H1 (cell line): Measurements from ENCODE around the gene PRSS48. TPM values are rescaled to one million over a fixed set of nuclear protein-coding genes. Genes with fewer than 3 reads are reported as not detected.

ENCODE experiments used
- CTCF ChIA-PET: fragments of 300-600 bp; sonication (Branson Sonifier 250); formaldehyde crosslinking; loops from one replicate; lab custom pipeline; 2021; ENCODE audit not compliant: partially characterized antibody; lab: Charles Lee
- POLR2A ChIA-PET: fragments of 300-600 bp; sonication (Branson Sonifier 250); formaldehyde crosslinking; loops from one replicate; lab custom pipeline; 2021; ENCODE audit warnings: inconsistent platforms; ENCODE audit not compliant: partially characterized antibody; lab: Charles Lee
- DNase-seq, 2 experiments: peaks; one replicate each; pipeline versions ENCODE4 v3.0.0 to v3.0.0-alpha.2; 2010 to 2022; ENCODE audit warnings: low spot score in 2 of 2, low read depth in 1 of 2, mixed read lengths in 1 of 2
- FAIRE-seq: peaks from 2 replicates; lab custom pipeline; 2011; peaks lifted over from hg19 to GRCh38; lab: Jason Lieb, UNC
- H2AFZ ChIP-seq: 2 replicates; pipeline ENCODE4 v1.8.1; 2012; ENCODE audit warnings: low read length, inconsistent platforms
- H2AK5ac ChIP-seq: 2 replicates; pipeline ENCODE4 v1.6.1; 2013; ENCODE audit warnings: low read depth, low read length
- H2BK120ac ChIP-seq: replicated peaks from 2 replicates; pipeline ENCODE3; 2013; ENCODE audit warnings: low read depth, low read length, inconsistent platforms
- H2BK12ac ChIP-seq: 2 replicates; pipeline ENCODE4 v1.6.1; 2013; ENCODE audit warnings: low read depth, low read length
- H2BK15ac ChIP-seq: 2 replicates; pipeline ENCODE4 v1.6.1; 2013; ENCODE audit warnings: low read length
- H2BK20ac ChIP-seq: 2 replicates; pipeline ENCODE4 v1.6.1; 2013; ENCODE audit warnings: low read length
- H2BK5ac ChIP-seq: 2 replicates; pipeline ENCODE4 v1.6.1; 2013; ENCODE audit warnings: low read depth, low read length
- H3K14ac ChIP-seq: 2 replicates; pipeline ENCODE4 v1.6.1; 2013; ENCODE audit warnings: inconsistent platforms; ENCODE audit not compliant: insufficient read length
- H3K18ac ChIP-seq: 2 replicates; pipeline ENCODE4 v1.6.1; 2013; ENCODE audit warnings: low read length; ENCODE audit errors: extremely low read depth
- H3K23ac ChIP-seq: 2 replicates; pipeline ENCODE4 v1.6.1; 2013; ENCODE audit warnings: inconsistent platforms; ENCODE audit not compliant: insufficient read length
- H3K23me2 ChIP-seq: 2 replicates; pipeline ENCODE4 v1.6.1; 2013; ENCODE audit warnings: low read depth, low read length
- H3K27ac ChIP-seq: 2 replicates; pipeline ENCODE4 v1.6.1; 2011; ENCODE audit warnings: low read depth, low read length, inconsistent platforms
- H3K27me3 ChIP-seq, 4 experiments: replicated peaks in 1 of 4; 1 replicate in 1 of 4; 2 replicates in 3 of 4; pipeline versions ENCODE4 v1.6.1 to v1.8.1; 2011 to 2013; ENCODE audit warnings: low read length in 3 of 4, mild to moderate bottlenecking in 3 of 4, inconsistent platforms in 2 of 4, mixed read lengths in 2 of 4, moderate library complexity in 1 of 4; ENCODE audit not compliant: control insufficient read depth in 3 of 4, insufficient read depth in 3 of 4; ENCODE audit errors: extremely low read depth in 1 of 4
- H3K36me3 ChIP-seq, 4 experiments: 2 replicates each; pipeline versions ENCODE4 v1.6.1 to v1.8.1; 2011 to 2013; ENCODE audit warnings: mild to moderate bottlenecking in 4 of 4, low read length in 3 of 4, moderate library complexity in 2 of 4, control low read depth in 1 of 4, inconsistent platforms in 1 of 4; ENCODE audit not compliant: insufficient read depth in 4 of 4, control insufficient read depth in 2 of 4
- H3K4ac ChIP-seq: replicated peaks from 2 replicates; pipeline ENCODE3; 2013; ENCODE audit warnings: low read length, low read depth, mixed read lengths, inconsistent platforms; ENCODE audit not compliant: insufficient read length
- H3K4me1 ChIP-seq, 4 experiments: replicated peaks in 1 of 4; 1 replicate in 1 of 4; 2 replicates in 3 of 4; pipeline versions ENCODE4 v1.6.1 to v1.8.1; 2011 to 2013; ENCODE audit warnings: low read length in 3 of 4, inconsistent platforms in 2 of 4, mixed read lengths in 1 of 4; ENCODE audit not compliant: insufficient read depth in 4 of 4, control insufficient read depth in 3 of 4
- H3K4me2 ChIP-seq, 2 experiments: 2 replicates each; pipeline versions ENCODE4 v1.6.1 to v1.8.1; 2011 to 2013; ENCODE audit warnings: low read depth in 2 of 2, low read length in 2 of 2, control low read depth in 1 of 2, inconsistent platforms in 1 of 2, mild to moderate bottlenecking in 1 of 2; ENCODE audit not compliant: insufficient read depth in 1 of 2
- H3K4me3 ChIP-seq, 4 experiments: fragments of 200-600, 300-600 bp in 1 of 4; sonication (generic), shearing (Covaris generic), sonication (Bioruptor Twin) in 1 of 4; 2 replicates each; pipeline versions ENCODE4 v1.5.1 to v1.8.1; 2011 to 2016; ENCODE audit warnings: low read length in 4 of 4, low read depth in 3 of 4, control low read depth in 2 of 4, inconsistent platforms in 2 of 4, mild to moderate bottlenecking in 2 of 4, mixed read lengths in 1 of 4, moderate library complexity in 1 of 4; ENCODE audit not compliant: insufficient read depth in 2 of 4; ENCODE audit errors: extremely low read depth in 1 of 4
- H3K56ac ChIP-seq: replicated peaks from 2 replicates; pipeline ENCODE3; 2013; ENCODE audit warnings: low read depth, mild to moderate bottlenecking, mixed read lengths, low read length, inconsistent platforms; ENCODE audit not compliant: insufficient read length
- H3K79me1 ChIP-seq: 2 replicates; pipeline ENCODE4 v1.6.1; 2013; ENCODE audit warnings: low read depth, low read length, control low read depth
- H3K79me2 ChIP-seq, 2 experiments: 2 replicates each; pipeline versions ENCODE4 v1.6.1 to v1.8.1; 2012 to 2013; ENCODE audit warnings: low read length in 2 of 2, mild to moderate bottlenecking in 2 of 2, inconsistent platforms in 1 of 2; ENCODE audit not compliant: insufficient read depth in 2 of 2, control insufficient read depth in 1 of 2
- H3K9ac ChIP-seq, 4 experiments: replicated peaks in 1 of 4; 1 replicate in 1 of 4; 2 replicates in 3 of 4; pipeline versions ENCODE4 v1.6.1 to v1.8.1; 2011 to 2013; ENCODE audit warnings: low read depth in 3 of 4, low read length in 3 of 4, control low read depth in 2 of 4, mild to moderate bottlenecking in 2 of 4, moderate library complexity in 2 of 4, inconsistent platforms in 1 of 4; ENCODE audit errors: extremely low read depth in 1 of 4
- H3K9me3 ChIP-seq, 2 experiments: 2 replicates each; pipeline versions ENCODE4 v1.6.1 to v1.8.1; 2012 to 2013; ENCODE audit warnings: mild to moderate bottlenecking in 2 of 2, moderate library complexity in 2 of 2, control low read depth in 1 of 2, inconsistent platforms in 1 of 2, low read depth in 1 of 2, low read length in 1 of 2, mixed read lengths in 1 of 2; ENCODE audit not compliant: insufficient read depth in 2 of 2
- H4K20me1 ChIP-seq, 2 experiments: replicated peaks in 1 of 2; 2 replicates each; pipeline versions ENCODE3 to v1.8.1; 2011 to 2013; ENCODE audit warnings: inconsistent platforms in 2 of 2, low read length in 2 of 2, mild to moderate bottlenecking in 1 of 2; ENCODE audit not compliant: insufficient read depth in 2 of 2, control insufficient read depth in 1 of 2
- H4K5ac ChIP-seq: 2 replicates; pipeline ENCODE4 v1.6.1; 2013; ENCODE audit warnings: low read length, low read depth, mixed read lengths, inconsistent platforms; ENCODE audit not compliant: insufficient read length
- H4K8ac ChIP-seq: 2 replicates; pipeline ENCODE4 v1.8.0; 2013; ENCODE audit warnings: mild to moderate bottlenecking, moderate library complexity, low read length, inconsistent platforms; ENCODE audit not compliant: insufficient read depth; ENCODE audit errors: extremely low read depth
- H4K91ac ChIP-seq: replicated peaks from 2 replicates; pipeline ENCODE3; 2013; ENCODE audit warnings: low read length, mixed read lengths, inconsistent platforms; ENCODE audit not compliant: insufficient read length
- SRF ChIP-seq: IDR thresholded peaks from 2 replicates; pipeline ENCODE4 v1.6.1; 2011; ENCODE audit warnings: mild to moderate bottlenecking, low read depth, low read length, moderate library complexity
- TEAD4 ChIP-seq: IDR thresholded peaks from 2 replicates; pipeline ENCODE4 v1.6.1; 2012; ENCODE audit warnings: low read depth, low read length, inconsistent platforms, mixed read lengths
- WGBS, 2 experiments: shearing (Covaris generic) in 1 of 2; methylation state at CpG; one replicate each; pipeline versions ENCODE4 v1.1.6 to v1.1.7; 2013 to 2015; ENCODE audit warnings: low lambda C conversion rate in 2 of 2, mixed read lengths in 2 of 2, inconsistent platforms in 1 of 2, low coverage in 1 of 2, missing lambda C conversion rate in 1 of 2; ENCODE audit not compliant: insufficient replicate concordance in 2 of 2, insufficient coverage in 1 of 2, insufficient read length in 1 of 2; ENCODE audit errors: extremely low coverage in 1 of 2, missing lambda C conversion rate in 1 of 2; 5-methylcytosine and 5-hydroxymethylcytosine counted together
- polyA plus RNA-seq, 7 experiments: library from polyadenylated mRNA; depleted of rRNA in 3 of 7; stranded (reverse) in 5 of 7; unstranded in 2 of 7; fragments of >200 nt in 5 of 7; fragments of 200-250 nt in 2 of 7; gene quantifications; 1 replicate in 5 of 7; 2 replicates in 1 of 7; 4 replicates in 1 of 7; pipeline versions ENCODE4 v1.2.1 to v1.2.3, GENCODE V29; 2011 to 2013; ENCODE audit warnings: missing spikeins in 2 of 7, mixed read lengths in 2 of 7
- total RNA-seq: library from RNA; stranded (reverse); fragmentation: NEBNext Ultra II Directional; extraction: Animal tissue kit (Norgen Biotek cat#: 25700); gene quantifications from 2 replicates; pipeline ENCODE4 v1.2.1, GENCODE V29; 2021

PRSS48 gene
- total and polyA plus RNA-seq, 2 of the 8 experiments (the other 6 are each of a cell fraction or from before 2014, with no cell fraction given): not detected

- 89% methylated on average over 4 of the region's 4 CpGs; no CpG with 5 or more reads in 1 of the 2 experiments for WGBS, 2 experiments
- H2AK5ac ChIP-seq: no peak overlapping the region
- CTCF ChIA-PET: interaction anchor here (0.7 kb wide), 1 partner anchor 608 kb away, joined by 3 read pairs; no protein-coding TSS in a partner anchor
- no peak for TF ChIP-seq SRF
- TF ChIP-seq TEAD4: no peak
Observed at GRCh38 chr4:151329217-151330007, 52.5 kb downstream of the PRSS48 start.

More at GRCh38 chr4:151329217-151330007, 52.5 kb downstream of the PRSS48 start:
- Histone ChIP-seq H3K9me3 (no peaks in the 10 kb centered on the region), H3K23me2 (peaks cover 2% of the 10 kb centered on the region; the same call in 1 of the 2 replicates), H2BK5ac (no peak overlapping the region), H3K79me1 (no peaks in the 10 kb centered on the region), H2BK20ac (no peak overlapping the region), H3K4ac (no peak overlapping the region), H2BK15ac (no peak overlapping the region), H3K27me3 (no peaks in the 10 kb centered on the region), H3K23ac (no peak overlapping the region), H4K91ac (no peak overlapping the region), H3K4me2 (no peak overlapping the region), H4K20me1 (no peaks in the 10 kb centered on the region), H3K56ac (no peak overlapping the region), H3K4me1 (peaks cover 0 to 6% (median 3%) of the 10 kb centered on the region in 4 experiments; a peak in 2 of 7 replicates), H2AFZ (no peak overlapping the region), H3K9ac (no peak overlapping the region), H4K5ac (no peak overlapping the region), H3K18ac (no peak overlapping the region), H2BK12ac (no peak overlapping the region), H3K36me3 (no peaks in the 10 kb centered on the region), H3K14ac (no peak overlapping the region), H3K27ac (no peak overlapping the region), H2BK120ac (no peak overlapping the region), H4K8ac (no peak overlapping the region), H3K4me3 (no peak overlapping the region), H3K79me2 (no peaks in the 10 kb centered on the region; a peak in 1 of 4 replicates)
- no peak for DNase-seq
- FAIRE-seq: no peak
- POLR2A ChIA-PET: no interaction called here
